GM20431 (cell line): ENCODE data around the gene ITM2C.

ENCODE experiments used
- in situ Hi-C: fragments of 300-500 bp; cut with MseI, MboI; formaldehyde crosslinking; loops from one replicate; pipeline ENCODE4 v1.15.0; 2020; ENCODE audit warnings: low sequenced_read_pairs; ENCODE audit not compliant: unreplicated experiment

Gene ITM2C

GRCh38 chr2:230887342-230887741, 22.6 kb downstream of the ITM2C start:
- in situ Hi-C loops = no loop called here

DNA sequence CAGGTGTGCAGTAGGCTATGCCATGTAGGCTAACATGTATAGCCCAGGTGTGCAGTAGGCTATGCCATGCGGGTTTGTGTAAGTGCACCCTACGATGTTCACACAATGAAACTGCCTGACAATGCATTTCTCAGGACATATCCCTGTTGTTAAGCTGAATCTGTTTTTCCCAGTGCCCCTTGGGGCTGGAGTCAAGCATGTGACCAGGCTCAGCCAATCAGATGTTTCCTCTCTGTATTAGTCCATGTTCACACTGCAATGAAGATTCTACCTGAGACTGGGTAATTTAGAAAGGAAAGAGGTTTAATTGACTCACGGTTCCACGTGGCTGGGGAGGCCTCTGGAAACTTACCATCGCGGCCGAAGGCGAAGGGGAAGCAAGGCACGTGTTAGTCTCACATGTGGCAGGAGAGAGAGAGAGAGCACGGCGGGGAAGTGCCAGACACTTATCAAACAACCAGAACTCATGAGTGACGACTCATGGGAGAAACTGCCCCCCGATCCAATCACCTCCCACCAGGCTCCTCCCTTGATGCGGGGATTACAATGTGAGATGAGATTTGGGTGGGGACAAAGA, 24.2 kb downstream of the ITM2C start:
- in situ Hi-C loops = no loop called here

GRCh38 chr2:230889911-230890601, 25.3 kb downstream of the ITM2C start:
- in situ Hi-C loops = no loop called here

DNA sequence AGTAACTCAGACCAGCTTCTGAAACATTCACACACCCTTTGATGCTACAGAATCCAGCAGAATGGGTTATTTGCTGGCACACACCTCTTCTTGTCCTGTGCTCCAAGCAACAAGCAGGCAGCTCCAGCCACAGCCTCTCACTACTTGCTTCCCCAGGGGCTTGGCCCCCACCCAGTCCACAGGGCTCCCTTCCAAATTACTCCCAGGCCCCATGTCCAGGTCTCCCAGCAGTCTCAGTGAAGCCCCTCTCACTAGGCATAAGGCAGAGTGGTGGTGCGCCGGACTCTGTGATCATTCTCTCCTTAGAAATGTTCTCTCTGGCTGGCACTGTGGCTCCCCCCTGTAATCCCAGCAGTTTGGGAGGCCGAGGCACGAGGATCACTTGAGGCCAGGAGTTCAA, 25.9 kb downstream of the ITM2C start:
- in situ Hi-C loops = no loop called here

DNA sequence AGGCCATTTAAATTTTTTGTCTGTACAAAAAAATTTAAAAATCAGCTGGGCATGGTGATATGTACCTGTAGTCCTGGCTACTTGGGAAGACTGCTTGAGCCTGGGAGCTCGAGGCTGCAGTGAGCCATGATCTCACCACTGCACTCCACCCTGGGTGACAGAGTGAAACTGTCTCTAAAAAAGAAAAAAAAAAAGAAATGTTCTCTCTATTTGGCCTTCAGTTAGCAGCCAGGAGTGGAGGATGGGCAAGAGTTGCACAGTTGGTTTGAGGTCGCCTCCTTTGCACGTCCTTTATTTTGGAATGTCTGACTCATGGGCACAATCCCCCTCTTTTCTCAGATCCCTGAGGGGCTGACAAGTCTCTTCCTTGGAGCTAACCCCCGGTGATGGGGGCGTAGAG, 26.3 kb downstream of the ITM2C start:
- in situ Hi-C loops = no loop called here

DNA sequence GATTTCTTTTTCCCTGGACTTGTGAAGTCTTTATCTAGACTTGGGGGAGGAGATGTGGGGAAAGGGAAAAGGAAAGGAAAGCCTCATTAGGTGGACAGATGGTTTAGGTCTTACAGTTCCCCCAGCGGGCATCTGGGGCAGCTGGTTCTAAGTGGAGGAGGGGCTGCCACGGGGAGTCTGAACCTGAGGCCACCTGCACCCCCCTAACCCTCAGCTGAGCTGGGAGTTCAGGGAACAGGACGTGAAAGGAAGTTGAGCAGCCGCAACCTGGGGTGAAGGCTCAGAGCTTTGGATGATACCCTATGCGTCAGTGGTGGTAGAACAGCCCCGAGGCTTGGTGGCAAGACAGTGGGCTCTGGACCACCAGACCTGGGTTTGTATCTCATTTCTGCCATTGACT, 26.8 kb downstream of the ITM2C start:
- in situ Hi-C loops = no loop called here

DNA sequence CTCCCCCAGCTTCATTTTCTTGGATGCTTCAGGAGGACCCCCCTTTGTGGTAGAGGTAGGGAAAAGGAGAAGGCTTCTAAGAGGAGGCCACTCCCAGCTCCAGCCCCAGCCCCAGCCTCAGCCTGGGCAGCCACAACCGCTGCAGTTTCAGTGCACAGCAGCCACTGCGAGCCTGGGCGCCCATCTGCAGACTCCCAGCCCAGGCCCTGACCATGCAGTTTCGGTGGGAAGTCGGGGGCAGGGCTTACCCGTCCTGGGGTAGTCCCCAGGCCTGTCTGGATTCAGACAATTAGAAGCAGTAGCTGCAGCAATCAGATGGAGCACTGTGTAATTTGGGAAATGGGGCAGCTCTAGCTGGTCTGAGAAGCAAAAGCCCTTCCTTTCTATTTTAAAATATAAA, 28.6 kb downstream of the ITM2C start:
- in situ Hi-C loops = no loop called here

- in situ Hi-C loops = no loop called here
These were observed 29.4 kb downstream of the ITM2C start for GRCh38 chr2:230893841-230894781.

DNA sequence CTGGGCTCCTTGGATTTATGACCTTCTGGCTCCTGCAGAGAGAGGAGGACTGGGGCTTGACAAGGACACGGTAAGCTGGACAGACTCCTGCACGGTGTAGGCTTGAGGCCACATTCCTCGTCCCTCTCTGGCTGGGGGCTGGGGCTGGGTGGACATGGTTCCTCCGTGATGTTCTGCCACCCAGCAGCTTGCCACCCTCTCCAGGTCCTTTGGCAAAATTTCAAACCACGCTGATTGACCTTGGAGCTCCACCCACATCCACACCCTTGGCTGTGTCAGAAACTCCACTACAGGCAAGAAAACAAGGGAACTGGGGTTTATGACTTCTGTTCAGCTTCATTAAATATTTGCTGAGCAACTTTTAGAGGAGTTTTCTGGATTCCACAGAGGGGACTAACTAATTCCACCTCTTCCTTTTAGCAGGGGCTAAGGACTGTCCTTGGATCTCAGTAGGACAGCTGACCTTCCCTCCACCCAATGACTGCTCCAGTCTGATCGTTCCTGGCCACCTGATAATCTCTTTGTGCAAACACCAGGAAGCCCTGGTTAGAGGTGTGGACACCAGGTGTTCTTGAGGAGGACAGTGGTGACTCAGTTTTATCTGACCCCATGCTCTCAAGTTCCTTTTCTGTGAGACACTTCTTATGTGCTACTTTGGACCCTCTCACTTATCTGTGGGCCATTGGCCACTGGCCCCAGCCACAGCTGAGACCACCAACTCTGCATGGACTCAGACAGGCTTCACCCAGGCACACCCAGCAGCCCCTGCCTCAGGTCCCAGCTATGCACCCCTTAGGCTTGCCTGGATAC, 31.0 kb downstream of the ITM2C start:
- in situ Hi-C loops = no loop called here

GRCh38 chr2:230896346-230897115, 31.8 kb downstream of the ITM2C start:
- in situ Hi-C loops = no loop called here

DNA sequence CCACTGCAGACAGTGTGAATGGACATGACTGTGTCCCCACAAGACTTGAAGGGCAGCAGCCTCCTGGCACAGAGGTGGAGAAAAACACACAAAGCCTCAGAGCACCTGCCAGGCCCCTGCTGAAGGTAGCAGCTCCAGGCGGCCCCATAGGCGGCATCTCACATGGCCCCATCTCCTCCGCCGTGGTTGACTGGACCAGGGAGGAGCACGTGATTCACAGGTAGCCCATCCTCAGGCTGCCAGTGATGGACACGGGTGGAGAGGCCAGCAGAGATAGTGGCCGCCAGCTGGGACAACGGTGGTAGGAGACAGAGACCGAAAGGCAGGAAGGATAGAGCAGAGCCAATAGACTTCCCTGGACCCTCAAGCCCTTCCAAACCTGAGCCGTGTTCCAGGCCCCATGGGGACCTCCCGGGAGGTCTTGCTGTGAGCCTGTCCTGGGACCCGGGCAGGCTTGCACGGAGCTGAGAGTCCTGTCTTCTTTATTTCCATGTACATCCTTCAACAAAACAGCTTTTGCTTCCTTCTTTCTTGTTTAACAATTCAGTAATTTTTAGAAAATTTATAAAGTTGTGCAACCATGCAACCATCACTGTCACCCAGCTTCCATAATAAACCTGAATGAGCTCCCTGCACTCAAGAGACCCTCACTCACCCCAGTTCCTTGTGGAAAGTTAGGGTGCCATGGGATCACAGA, 33.4 kb downstream of the ITM2C start:
- in situ Hi-C loops = no loop called here

DNA sequence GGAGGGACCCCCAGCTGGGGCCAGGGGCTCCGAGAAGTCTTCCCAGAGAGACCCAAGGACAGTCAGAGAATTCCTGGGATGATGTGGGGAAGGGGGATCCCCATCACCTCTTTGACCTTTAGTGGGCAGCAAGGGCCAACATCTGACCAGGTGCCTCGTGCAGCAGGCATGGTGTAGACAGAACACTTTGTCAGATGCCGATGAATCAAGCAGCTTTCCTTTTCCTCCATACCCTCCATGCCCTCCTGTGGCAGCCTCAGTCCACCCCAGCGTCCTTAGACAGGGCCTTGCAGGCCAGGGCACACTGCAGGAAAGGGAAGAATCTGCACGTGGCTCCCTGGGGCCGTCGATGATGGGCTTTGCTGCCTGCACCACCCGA, 34.0 kb downstream of the ITM2C start:
- in situ Hi-C loops = no loop called here

- in situ Hi-C loops = no loop called here
These were observed 34.5 kb downstream of the ITM2C start for GRCh38 chr2:230899287-230899686.

DNA sequence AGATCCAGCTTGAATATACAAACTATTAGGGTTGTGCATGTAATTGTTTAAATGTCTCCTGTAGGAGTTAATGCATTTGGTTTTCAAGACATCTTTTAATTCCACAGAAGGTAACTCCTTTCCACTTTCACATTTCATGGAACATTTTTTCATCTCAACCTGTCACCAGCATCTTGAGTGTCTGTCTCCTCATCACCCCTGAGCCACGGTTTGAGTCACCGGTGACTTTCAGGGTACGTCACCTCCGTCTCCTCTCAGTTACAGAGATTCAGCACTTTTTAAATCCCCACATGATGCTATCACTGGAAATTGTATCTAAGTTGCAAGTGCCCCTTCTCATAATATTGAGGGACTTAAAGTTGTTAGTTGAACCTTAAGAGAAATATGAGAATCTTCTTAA, 35.0 kb downstream of the ITM2C start:
- in situ Hi-C loops = loop anchor here (10.0 kb wide), 1 partner anchor 95 kb away; the partner anchor contains the start of gene SPATA3

DNA sequence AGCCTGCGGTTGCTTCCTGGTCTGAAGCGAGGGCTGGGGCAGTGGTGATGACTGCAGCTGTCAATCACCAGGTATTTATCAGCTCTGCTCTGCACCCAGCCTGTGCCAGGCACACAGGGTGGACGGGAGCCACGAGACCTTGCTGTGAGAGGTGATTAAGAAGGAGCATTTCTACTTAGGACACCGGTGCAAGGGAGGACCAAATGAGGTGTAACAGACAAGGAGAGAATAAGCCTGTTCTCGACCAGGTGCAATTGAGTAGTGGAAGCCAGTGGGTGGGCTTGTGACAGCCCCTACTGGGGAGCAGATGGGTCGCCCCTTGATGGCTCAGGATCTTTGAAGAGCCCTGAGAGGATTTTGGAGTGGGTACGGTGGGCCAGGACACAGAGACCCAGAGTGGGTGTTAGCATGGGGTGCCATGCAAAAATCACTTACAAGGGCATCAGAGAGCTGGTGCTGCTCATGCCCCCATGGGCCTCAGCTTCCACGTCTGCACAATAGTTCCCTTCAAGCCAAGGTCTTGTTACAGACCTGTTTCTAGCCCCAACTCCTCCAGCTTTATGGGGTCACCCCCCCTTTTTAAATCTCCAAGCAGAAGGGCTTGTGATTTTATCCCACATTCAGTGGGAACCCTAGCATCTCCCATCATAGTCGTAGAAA, 35.7 kb downstream of the ITM2C start:
- in situ Hi-C loops = loop anchor here (10.0 kb wide), 1 partner anchor 94 kb away; the partner anchor contains the start of gene SPATA3

GRCh38 chr2:230901006-230901405, 36.3 kb downstream of the ITM2C start:
- in situ Hi-C loops = loop anchor here (10.0 kb wide), 1 partner anchor 94 kb away; the partner anchor contains the start of gene SPATA3

GRCh38 chr2:230902180-230902899, 37.6 kb downstream of the ITM2C start:
- in situ Hi-C loops = loop anchor here (10.0 kb wide), 1 partner anchor 92 kb away; the partner anchor contains the start of gene SPATA3
